ENCODE data around the gene IL12RB1.
"Not testable (repeated sequence)": the region's sequence is repeated elsewhere in the genome, so short reads cannot be mapped to it uniquely, and the experiment has no call there.

Gene IL12RB1

DNA sequence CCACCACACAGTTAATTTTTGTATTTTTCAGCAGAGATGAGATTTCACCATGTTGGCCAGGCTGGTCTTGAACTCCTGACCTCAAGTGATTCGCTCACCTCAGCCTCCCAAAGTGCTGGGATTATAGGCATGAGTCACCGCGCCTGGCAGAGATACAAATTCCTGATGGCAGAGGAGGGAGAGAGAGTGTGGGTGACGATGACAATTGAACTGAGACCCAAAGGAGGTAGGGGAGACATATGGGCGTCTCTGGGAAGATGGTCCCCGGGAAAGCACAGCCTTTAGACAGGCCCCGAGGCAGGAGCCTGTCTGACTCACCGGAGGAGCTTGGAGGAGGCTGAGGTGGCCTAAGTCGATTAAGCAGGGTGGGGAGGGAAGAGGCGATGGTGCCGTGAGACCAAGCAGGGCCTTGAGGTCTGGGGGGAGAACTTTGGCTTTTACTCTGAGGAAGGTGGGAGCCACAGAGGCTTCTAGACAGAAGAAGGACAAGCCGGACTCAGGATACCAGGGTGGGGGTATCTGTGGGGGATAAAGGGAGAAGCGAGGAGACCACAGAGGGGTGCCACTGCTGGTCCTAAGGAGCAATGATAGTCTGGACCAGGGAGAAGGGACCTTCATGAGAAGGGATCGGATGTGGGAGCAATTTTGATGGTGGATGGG is 40.5 kb downstream of the IL12RB1 start:
- no peak for DNase-seq (ENCODE audit: low read depth in 2 of 2)

- no peak for DNase-seq (ENCODE audit: low read depth in 2 of 2)
Measured at GRCh38 chr19:18045307-18046050, 41.3 kb downstream of the IL12RB1 start.

- DNase-seq (ENCODE audit: low read depth in 2 of 2), result peak; percentile 74 to 86
Measured at GRCh38 chr19:18044825-18045304, 41.9 kb downstream of the IL12RB1 start.

- no peak for DNase-seq (ENCODE audit: low read depth in 2 of 2)
Measured at GRCh38 chr19:18043676-18044075, 43.1 kb downstream of the IL12RB1 start.

- DNase-seq (ENCODE audit: low read depth in 2 of 2), result no peak
Measured at GRCh38 chr19:18041054-18041453, 45.7 kb downstream of the IL12RB1 start.

GRCh38 chr19:18032102-18032501 is 54.6 kb downstream of the IL12RB1 start:
- not testable (repeated sequence) for DNase-seq (ENCODE audit: low read depth in 2 of 2)

- DNase-seq (ENCODE audit: low read depth in 2 of 2), result not testable (repeated sequence)
Measured at GRCh38 chr19:18031401-18031800, 55.3 kb downstream of the IL12RB1 start.

DNA sequence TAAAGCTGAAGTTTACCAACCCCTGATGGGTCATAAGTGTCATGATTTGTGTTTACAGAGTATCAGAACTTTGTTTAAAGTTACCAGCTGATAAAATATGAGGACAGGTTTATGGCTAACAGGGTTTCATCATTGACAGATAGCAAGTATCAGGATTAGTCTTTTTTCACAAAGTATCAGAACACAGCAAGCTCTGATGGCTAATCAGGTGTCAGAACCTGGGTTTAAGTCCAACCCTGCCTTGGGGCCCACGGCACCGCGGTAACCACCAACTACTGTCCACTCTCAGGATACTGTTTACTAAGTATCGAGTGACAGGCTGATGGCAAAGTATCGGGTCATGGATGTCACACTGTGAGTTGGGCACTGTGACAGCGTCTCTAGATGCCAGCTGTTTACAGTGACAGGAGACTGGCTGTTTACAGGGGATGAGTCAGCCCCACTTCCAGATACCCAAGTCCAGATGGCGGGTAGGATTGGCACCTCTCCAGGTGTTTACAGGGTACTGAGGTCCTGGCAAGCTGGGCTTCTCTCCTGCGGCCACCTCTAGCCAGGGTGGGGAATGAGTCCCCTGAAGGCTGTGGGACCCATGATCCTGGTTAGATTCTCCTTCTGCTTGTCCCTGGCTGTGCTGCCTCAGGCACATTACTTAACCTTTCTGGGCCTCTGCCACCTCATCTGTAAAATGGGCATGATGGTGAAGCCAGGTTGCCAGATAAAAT is 57.0 kb downstream of the IL12RB1 start:
- no peak for DNase-seq (ENCODE audit: low read depth in 2 of 2)

DNA sequence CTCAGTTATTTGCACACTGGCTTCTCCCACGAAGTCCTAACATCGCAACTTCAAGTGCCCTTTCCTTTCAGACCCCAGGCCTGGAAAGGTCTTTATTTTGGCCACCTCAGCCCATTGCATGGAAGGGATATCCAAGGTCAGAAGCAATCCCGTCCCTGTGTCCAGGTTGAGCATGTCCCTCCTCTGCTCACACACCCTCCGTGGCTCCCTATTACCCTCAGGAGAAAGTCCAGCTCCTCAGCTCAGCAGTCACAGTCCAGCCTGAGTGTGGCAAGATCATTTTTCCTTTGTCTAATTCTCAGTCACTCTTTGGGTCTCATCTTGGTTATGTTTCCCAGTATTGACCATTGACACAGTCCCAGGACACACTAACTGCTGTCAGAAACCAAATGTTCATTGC is 59.6 kb downstream of the IL12RB1 start:
- no peak for DNase-seq (ENCODE audit: low read depth in 2 of 2)

- peak in 1 of 2 experiments; percentile 28 for DNase-seq (ENCODE audit: low read depth in 2 of 2)
Measured at GRCh38 chr19:18023622-18024251, 63.0 kb downstream of the IL12RB1 start.

- DNase-seq (ENCODE audit: low read depth in 2 of 2), result peak in 1 of 2 experiments; percentile 47
Measured at GRCh38 chr19:18021121-18021755, 65.5 kb downstream of the IL12RB1 start.

- no peak for DNase-seq (ENCODE audit: low read depth in 2 of 2)
Measured at GRCh38 chr19:18020212-18021085, 66.3 kb downstream of the IL12RB1 start.

DNA sequence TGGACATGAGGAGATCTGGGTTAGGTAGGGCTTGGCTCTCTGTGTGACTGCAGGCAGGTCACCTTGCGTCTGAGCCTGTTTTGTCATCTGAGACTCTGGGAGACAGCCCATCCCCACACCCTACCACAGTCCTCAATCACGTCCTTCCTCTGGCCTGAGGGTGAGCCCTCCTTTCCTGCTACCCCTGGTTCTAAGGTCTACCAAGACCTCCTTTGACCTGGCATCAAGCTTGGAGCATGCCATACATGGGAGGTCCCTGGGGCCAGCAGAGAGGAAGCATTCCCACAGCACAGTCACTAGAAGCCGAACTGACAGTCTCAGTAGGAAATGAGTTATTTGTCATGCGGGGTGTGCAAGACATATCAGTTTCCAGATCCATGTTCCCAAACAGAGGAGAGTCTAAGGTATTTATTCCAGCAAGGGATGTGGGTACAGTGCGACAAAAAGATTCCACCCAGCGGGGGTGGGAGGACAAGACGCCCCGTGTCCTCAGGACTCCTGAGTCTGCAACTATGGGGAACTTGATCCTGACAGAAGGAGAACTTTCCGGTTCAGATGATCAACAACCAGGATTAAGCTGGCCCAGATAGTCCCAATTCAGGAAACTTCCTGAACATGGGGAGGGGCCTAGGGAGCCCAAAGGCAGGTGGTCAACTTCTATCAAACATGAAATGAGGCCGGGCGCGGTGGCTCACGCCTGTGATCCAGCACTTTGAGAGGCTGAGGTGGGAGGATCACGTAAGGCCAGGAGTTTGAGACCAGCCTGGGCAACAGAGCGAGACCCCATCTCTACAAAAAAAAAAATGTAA is 69.3 kb downstream of the IL12RB1 start:
- no peak for DNase-seq (ENCODE audit: low read depth in 2 of 2)

DNA sequence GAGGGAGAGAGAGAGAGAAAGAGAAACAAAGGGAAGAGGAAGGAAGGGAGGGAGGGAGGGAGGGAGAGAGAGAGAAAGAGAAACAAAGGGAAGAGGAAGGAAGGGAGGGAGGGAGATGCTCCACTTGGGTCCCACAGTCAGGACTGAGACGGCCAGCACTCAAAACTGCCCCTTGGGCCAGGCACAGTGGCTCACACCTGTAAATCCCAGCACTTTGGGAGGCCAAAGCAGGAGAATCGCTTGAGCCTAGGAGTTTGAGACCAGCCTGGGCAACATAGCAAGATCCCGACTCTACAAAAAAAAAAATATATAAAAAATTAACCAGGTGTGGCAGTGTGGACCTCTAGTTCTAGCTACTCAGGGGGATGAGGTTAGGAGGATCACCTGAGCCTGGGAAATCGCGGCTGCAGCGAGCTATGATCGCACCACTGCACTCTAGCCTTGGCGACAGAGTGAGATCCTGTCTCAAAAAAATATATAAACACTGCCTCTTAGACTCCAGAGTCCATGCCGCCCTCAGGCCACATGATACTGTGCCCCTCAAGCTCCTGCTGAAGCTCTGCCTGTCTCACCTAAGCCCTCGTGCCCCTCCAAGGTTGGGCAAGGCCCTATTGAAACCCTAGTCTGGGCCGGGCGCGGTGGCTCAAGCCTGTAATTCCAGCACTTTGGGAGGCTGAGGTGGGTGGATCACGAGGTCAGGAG is 70.4 kb downstream of the IL12RB1 start:
- DNase-seq (ENCODE audit: low read depth in 2 of 2), result no peak

GRCh38 chr19:18014197-18014596 is 72.5 kb downstream of the IL12RB1 start:
- no peak for DNase-seq (ENCODE audit: low read depth in 2 of 2)

DNA sequence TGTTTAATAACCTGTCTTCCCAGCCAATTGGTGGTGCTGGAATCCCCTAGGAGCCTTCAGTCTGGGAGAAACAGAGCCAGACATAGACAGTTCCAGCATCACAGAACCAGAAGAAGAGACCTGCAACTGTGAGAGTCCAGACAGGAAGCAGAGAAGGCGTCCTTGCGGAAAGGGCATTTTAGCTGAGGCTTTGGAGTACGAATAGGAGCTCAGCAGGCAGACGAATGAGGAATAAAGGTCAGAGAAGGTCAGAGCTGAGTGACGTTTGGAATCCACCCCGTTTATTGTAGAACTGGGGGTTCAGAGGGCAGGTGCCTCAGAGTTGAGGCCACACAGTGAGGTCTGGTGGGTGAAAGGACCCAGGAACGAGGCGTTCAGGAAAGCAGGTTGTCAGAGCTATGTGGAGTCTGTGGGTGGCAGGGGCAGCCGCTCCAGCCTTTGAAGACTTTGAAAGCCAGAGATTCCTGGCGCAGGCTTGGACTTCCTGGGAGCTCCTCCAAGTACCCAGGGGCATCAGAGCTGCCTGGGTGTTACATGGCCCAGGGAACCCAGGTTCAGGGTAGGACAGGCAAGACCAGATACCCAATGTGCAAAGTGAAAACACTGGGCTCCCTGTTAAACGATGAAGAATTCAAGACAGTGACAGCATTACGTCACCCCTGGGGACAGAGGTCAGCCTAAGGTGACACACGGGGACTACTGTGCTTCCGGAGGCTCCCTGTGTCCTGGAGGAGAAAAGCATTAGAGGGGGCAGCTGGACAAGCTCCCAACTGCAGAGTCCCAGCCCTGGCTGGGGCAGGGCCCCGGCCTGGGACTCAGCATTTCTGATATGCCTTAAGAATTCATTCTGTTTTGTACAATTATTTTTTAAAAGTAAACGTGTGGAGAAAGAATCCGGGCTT is 73.3 kb downstream of the IL12RB1 start:
- DNase-seq (ENCODE audit: low read depth in 2 of 2), result no peak

GRCh38 chr19:18010149-18010548 is 76.6 kb downstream of the IL12RB1 start:
- DNase-seq (ENCODE audit: low read depth in 2 of 2), result no peak
